Panc1 (cell line): ENCODE data around the gene MMD2. TPM values are rescaled to one million over a fixed set of nuclear protein-coding genes. Genes with fewer than 3 reads are reported as not detected.
A peak's percentile ranks its signal among the peaks of the same experiment; 100 is the strongest.

Experiments
- ATAC-seq: fragments of 200-7000 bp; cut with Tn5 transposase; 2 replicates; pipeline ENCODE4 v1.9.1; 2020; ENCODE audit warnings: mild to moderate bottlenecking, moderate library complexity
- BruUV-seq: library from RNA; stranded (reverse); fragments of 400-500 nt; replicated peaks from 2 replicates; lab custom pipeline; 2021; lab: Mats Ljungman, UMichigan
- CTCF ChIA-PET: fragments of 300-600 bp; sonication (Branson Sonifier 250); formaldehyde crosslinking; loops from one replicate; lab custom pipeline; 2022; ENCODE audit warnings: antibody characterized with exemption; lab: Charles Lee
- POLR2A ChIA-PET: fragments of 300-600 bp; sonication (Branson Sonifier 250); formaldehyde crosslinking; loops from one replicate; lab custom pipeline; 2022; ENCODE audit warnings: antibody characterized with exemption; lab: Charles Lee
- DNase-seq: peaks from one replicate; pipeline ENCODE4 v3.0.0-alpha.2; 2010; ENCODE audit warnings: low read depth, low spot score
- H3K27ac ChIP-seq: 2 replicates; pipeline ENCODE4 v1.5.1; 2011; ENCODE audit warnings: mild to moderate bottlenecking, low read length, inconsistent platforms
- H3K27me3 ChIP-seq: fragments of 200-500 bp; sonication (Bioruptor generic); 2 replicates; pipeline ENCODE4 v1.6.0; 2014; ENCODE audit warnings: low read length, inconsistent platforms; ENCODE audit not compliant: control insufficient read depth, insufficient read depth
- H3K36me3 ChIP-seq: fragments of 200-500 bp; sonication (Bioruptor generic); 2 replicates; pipeline ENCODE4 v1.5.1; 2014; ENCODE audit warnings: inconsistent platforms, mild to moderate bottlenecking, low read length, moderate library complexity; ENCODE audit not compliant: control insufficient read depth, insufficient read depth
- H3K4me1 ChIP-seq: 2 replicates; pipeline ENCODE4 v1.5.1; 2011; ENCODE audit warnings: inconsistent platforms, mild to moderate bottlenecking, low read length, moderate library complexity; ENCODE audit not compliant: control insufficient read depth, insufficient read depth
- H3K4me3 ChIP-seq, 2 experiments: 2 replicates each; pipeline ENCODE4 v1.5.1; 2011 to 2012; ENCODE audit warnings: low read depth in 2 of 2, low read length in 2 of 2, mild to moderate bottlenecking in 2 of 2, inconsistent platforms in 1 of 2, moderate library complexity in 1 of 2
- H3K9me3 ChIP-seq: fragments of 200-500 bp; sonication (Bioruptor generic); 2 replicates; pipeline ENCODE4 v1.5.1; 2014; ENCODE audit warnings: low read depth, mild to moderate bottlenecking, inconsistent platforms, low read length, moderate library complexity; ENCODE audit not compliant: control insufficient read depth, insufficient read depth
- CTCF ChIP-seq: fragments of 450-650 bp; IDR thresholded peaks from 2 replicates; pipeline ENCODE4 v1.5.1; 2017; ENCODE audit warnings: mild to moderate bottlenecking
- POLR2AphosphoS5 ChIP-seq: IDR thresholded peaks from 2 replicates; pipeline ENCODE4 v1.6.1; 2012; ENCODE audit warnings: mild to moderate bottlenecking, low read depth, low read length, moderate library complexity
- REST ChIP-seq, 2 experiments: IDR thresholded peaks; 2 replicates each; pipeline ENCODE4 v1.6.1; 2011 to 2012; ENCODE audit warnings: low read depth in 2 of 2, control low read depth in 1 of 2, low read length in 1 of 2, mild to moderate bottlenecking in 1 of 2, moderate library complexity in 1 of 2; ENCODE audit not compliant: insufficient read depth in 1 of 2
- SIN3A ChIP-seq: IDR thresholded peaks from 2 replicates; pipeline ENCODE4 v1.6.1; 2012; ENCODE audit warnings: low read depth, mild to moderate bottlenecking, low read length, moderate library complexity, borderline replicate concordance; ENCODE audit not compliant: insufficient read depth
- TCF7L2 ChIP-seq: IDR thresholded peaks from 2 replicates; pipeline ENCODE4 v1.6.1; 2011; ENCODE audit warnings: mild to moderate bottlenecking, low read depth, low read length, inconsistent platforms
- in situ Hi-C: cut with HindIII; loops from 2 replicates; pipeline ENCODE4 v1.10.0; 2016; ENCODE audit warnings: low sequenced_read_pairs, low pct_unique_long_range_greater_than_20kb
- intact Hi-C: fragments of 100-400 bp; cut with micrococcal nuclease; formaldehyde crosslinking; loops from one replicate; pipeline ENCODE4 v1.10.0; 2022; ENCODE audit not compliant: unreplicated experiment
- total RNA-seq: library from RNA; stranded (reverse); gene quantifications from one replicate; pipeline ENCODE4 v1.2.1, GENCODE V29; 2021; ENCODE audit not compliant: unreplicated experiment

MMD2 gene
- total RNA-seq, 1 experiment from 2014 or later = not detected

GRCh38 chr7:4951903-4952636 lies 6.9 kb downstream of the MMD2 start:
- no peaks in the 10 kb centered on the region for H3K9me3 ChIP-seq
- BruUV-seq = no TSS peak
- CTCF ChIA-PET = no interaction called here
- H3K4me3 ChIP-seq = no peak overlapping the region
- POLR2A ChIA-PET = no interaction called here
- peaks cover 9% of the 10 kb centered on the region; the same call in 1 of the 2 replicates for H3K27me3 ChIP-seq
- no peak overlapping the region for H3K27ac ChIP-seq
- no peaks in the 10 kb centered on the region for H3K36me3 ChIP-seq
- H3K4me1 ChIP-seq = no peaks in the 10 kb centered on the region
- in situ Hi-C loops = no loop called here
- intact Hi-C loops = no loop called here
- peak; percentile 86 to 90 for TF ChIP-seq REST (IDR thresholded peaks at IDR 0.05; ENCODE audit: insufficient read depth in 1 of 2, low read depth in 2 of 2, low read length in 1 of 2)
- no peak for TF ChIP-seq POLR2AphosphoS5
- no peak for DNase-seq
- ATAC-seq = peak; percentile 70

- peaks cover 9% of the 10 kb centered on the region; the same call in 1 of the 2 replicates for H3K27me3 ChIP-seq
- H3K36me3 ChIP-seq = no peaks in the 10 kb centered on the region
- no peaks in the 10 kb centered on the region for H3K4me1 ChIP-seq
- no peak for DNase-seq
- H3K27ac ChIP-seq = no peak overlapping the region
- intact Hi-C loops = no loop called here
- in situ Hi-C loops = no loop called here
- no peak for TF ChIP-seq REST (IDR thresholded peaks at IDR 0.05; ENCODE audit: insufficient read depth in 1 of 2, low read depth in 2 of 2, low read length in 1 of 2)
- TF ChIP-seq SIN3A = no peak
- no peak for TF ChIP-seq TCF7L2
- no TSS peak for BruUV-seq
- H3K9me3 ChIP-seq = no peaks in the 10 kb centered on the region
- H3K4me3 ChIP-seq = no peak overlapping the region
- ChIA-PET POLR2A (no interaction called here), CTCF (no interaction called here)
- no peak for ATAC-seq
These were observed 7.7 kb downstream of the MMD2 start for GRCh38 chr7:4951304-4951703.

GRCh38 chr7:4948402-4948801 lies 10.6 kb downstream of the MMD2 start:
- no peak for ATAC-seq
- H3K36me3 ChIP-seq = no peaks in the 10 kb centered on the region
- no TSS peak for BruUV-seq
- ChIA-PET POLR2A (no interaction called here), CTCF (no interaction called here)
- TF ChIP-seq TCF7L2 (no peak), POLR2AphosphoS5 (no peak), SIN3A (no peak), REST (IDR thresholded peaks at IDR 0.05; ENCODE audit: insufficient read depth in 1 of 2, low read depth in 2 of 2, low read length in 1 of 2) (no peak), CTCF (no peak)
- H3K27me3 ChIP-seq = 0 out of 2 replicates have a peak, but pooled peaks cover 2% of the 10 kb centered on the region
- in situ Hi-C loops (no loop called here), intact Hi-C loops (no loop called here)
- no peaks in the 10 kb centered on the region for H3K4me1 ChIP-seq
- no peak for DNase-seq
- H3K9me3 ChIP-seq = no peaks in the 10 kb centered on the region
- H3K27ac ChIP-seq = no peak overlapping the region
- H3K4me3 ChIP-seq = no peak overlapping the region
